ENCODE data around the gene CENPP. TPM values are rescaled to one million over a fixed set of nuclear protein-coding genes. Genes with fewer than 3 reads are reported as not detected.
"Not testable (repeated sequence)": the region's sequence is repeated elsewhere in the genome, so short reads cannot be mapped to it uniquely, and the experiment has no call there.

CENPP gene
- total RNA-seq, 1 donor from 2014 or later: 10.6 TPM

DNA sequence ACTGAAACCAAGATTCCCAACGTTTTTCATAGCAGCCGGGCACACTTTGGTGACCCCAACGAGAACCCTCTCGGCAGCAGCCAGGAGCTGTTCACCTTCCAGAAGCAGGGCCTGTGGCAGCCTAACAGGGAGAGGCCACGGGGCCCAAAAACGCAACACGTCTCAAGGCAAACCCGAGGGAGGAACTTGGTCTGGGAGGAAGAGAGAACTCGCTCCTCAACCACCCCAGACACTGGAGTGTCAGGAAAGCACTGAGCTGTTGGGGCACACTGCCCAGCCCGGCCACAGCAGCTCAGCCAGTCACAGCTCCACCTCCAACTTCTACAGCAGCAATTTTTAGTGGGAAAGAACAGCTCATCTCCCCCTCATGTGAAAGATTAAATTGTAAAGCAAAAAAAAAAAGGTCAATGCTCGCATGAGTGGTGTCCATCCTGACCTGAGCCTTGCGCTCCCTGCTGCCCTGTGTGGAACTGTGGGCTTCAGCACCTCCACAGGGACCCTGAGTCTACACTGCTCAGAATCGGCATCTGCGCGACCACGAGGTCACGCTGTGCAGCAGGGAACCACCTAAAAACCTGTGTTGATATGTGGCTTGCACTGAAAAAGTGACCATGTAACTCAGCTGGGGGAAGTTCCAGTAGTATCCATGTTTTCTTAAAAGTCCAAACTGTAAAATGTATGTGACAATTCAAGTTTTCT lies 289.2 kb downstream of the CENPP start:
- no peak for DNase-seq (ENCODE audit: low spot score)

- DNase-seq (ENCODE audit: low spot score): no peak
Measured at GRCh38 chr9:92615790-92616189, 290.0 kb downstream of the CENPP start.

DNA sequence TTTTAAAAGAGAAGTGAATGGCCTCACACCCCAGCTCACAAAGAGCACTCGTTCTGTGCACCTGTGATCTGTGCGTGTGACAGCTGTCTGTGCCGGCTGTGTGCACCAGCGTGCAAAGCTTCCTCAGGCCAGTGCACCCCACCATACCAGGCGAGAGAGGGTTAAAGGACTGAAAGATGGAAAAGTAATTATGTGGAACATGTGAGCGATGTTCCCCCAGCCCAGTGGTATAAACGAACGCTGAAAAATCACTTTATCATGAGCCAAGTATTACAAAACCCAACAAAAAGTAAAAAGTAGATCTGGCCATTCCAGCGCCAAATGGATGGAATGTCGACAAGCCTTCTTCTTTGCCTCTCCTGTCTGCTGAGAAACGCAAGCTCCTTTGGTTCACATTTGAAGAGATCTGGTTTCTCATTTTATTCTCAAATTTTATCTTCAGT lies 290.5 kb downstream of the CENPP start:
- no peak for DNase-seq (ENCODE audit: low spot score)

GRCh38 chr9:92616655-92617111 lies 290.9 kb downstream of the CENPP start:
- no peak for DNase-seq (ENCODE audit: low spot score)

DNA sequence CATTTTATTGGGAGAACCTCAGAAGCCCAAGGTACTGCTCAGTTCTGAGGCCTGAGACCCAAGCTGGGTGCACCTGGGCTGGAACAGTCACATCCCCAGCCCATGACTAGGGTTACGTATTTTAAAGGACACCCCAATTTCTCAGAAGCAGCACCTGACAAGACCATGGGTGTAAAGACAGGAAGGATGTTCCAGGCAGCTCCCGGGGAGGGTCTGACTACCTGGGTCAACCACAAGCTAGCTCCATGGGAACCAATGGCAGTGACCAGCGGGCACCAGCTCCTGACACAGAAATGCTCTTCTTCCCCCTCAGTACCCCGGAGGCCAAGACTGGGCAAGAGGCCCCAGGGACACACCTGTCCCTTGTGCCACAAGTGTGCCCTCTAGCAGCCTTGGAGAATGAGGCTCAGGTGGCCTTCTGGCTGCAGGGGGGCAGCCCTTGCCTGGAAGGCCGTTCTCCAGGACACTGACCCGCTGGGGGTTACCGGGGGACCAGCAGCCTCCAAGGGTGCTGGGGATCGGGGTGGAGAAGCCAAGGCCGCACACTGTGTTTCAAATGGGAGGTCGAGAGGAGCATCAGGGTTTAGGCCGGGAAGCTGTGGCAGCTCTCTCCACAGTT lies 291.6 kb downstream of the CENPP start:
- no peak for DNase-seq (ENCODE audit: low spot score)

DNA sequence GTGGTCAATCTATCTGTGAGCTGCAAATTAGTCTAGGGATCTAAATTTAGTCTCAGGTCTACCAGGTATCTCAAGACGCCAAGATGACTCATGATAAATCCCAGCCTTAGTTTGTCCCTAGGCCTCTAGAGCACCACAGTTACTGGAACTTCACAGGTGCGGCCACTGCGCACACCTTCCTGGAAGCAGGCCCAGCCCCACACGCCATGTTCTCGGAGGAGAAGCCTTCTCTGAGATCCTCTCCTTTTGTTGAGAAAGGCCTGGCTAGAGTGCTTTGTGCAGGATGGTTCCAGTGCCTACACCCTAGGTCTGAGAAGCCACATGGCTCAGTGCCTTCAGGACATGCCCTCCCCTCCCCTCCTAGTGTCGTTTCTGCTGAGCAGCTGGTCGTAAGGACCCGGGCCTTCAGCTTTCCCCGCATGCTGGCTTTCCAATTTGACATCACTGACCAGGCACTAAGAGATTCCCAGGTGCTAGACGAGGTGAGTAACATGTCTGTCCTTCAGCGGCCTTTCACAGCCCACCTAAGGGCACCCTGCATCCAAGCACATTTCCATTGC lies 292.3 kb downstream of the CENPP start:
- no peak for DNase-seq (ENCODE audit: low spot score)

- DNase-seq (ENCODE audit: low spot score): no peak
Measured at GRCh38 chr9:92618633-92619225, 293.0 kb downstream of the CENPP start.

DNA sequence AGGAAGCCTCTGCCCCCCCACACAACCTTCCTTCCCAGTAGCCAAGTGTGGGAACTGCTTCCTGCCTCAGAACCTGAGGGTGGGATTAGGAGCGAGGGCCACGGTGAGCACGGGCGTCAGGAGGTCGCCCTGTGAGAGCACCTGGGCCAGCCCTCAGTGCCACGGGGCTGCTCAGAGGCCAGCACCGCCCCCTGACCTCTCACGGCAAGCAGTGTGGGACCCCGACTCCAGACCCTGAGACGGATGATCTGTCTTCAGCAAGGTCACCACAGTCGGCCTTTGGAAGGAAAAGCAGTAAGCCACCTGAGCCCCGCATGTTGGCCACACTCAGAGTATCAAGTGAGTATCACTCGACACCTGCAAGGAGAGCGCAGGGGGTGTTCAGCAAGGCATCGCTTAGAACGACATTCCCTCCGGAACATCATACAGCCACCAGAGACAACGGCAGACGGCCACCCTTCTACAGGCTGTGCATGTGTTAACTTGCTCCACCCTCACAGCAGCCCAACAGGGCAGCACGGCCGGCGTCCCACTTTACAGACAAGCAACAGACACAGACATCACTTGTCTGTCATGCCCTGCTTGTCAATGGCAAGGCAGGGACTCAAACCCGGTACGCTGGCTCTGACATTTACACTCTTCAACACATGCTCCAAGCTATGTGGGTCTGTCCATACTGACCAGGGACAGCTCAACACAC lies 294.0 kb downstream of the CENPP start:
- DNase-seq (ENCODE audit: low spot score): no peak

- no peak for DNase-seq (ENCODE audit: low spot score)
Measured at GRCh38 chr9:92620845-92621244, 295.1 kb downstream of the CENPP start.

GRCh38 chr9:92623936-92624335 lies 298.2 kb downstream of the CENPP start:
- not testable (repeated sequence) for DNase-seq (ENCODE audit: low spot score)

GRCh38 chr9:92626484-92626883 lies 300.7 kb downstream of the CENPP start:
- DNase-seq (ENCODE audit: low spot score): no peak

GRCh38 chr9:92627651-92628050 lies 301.9 kb downstream of the CENPP start:
- no peak for DNase-seq (ENCODE audit: low spot score)

DNA sequence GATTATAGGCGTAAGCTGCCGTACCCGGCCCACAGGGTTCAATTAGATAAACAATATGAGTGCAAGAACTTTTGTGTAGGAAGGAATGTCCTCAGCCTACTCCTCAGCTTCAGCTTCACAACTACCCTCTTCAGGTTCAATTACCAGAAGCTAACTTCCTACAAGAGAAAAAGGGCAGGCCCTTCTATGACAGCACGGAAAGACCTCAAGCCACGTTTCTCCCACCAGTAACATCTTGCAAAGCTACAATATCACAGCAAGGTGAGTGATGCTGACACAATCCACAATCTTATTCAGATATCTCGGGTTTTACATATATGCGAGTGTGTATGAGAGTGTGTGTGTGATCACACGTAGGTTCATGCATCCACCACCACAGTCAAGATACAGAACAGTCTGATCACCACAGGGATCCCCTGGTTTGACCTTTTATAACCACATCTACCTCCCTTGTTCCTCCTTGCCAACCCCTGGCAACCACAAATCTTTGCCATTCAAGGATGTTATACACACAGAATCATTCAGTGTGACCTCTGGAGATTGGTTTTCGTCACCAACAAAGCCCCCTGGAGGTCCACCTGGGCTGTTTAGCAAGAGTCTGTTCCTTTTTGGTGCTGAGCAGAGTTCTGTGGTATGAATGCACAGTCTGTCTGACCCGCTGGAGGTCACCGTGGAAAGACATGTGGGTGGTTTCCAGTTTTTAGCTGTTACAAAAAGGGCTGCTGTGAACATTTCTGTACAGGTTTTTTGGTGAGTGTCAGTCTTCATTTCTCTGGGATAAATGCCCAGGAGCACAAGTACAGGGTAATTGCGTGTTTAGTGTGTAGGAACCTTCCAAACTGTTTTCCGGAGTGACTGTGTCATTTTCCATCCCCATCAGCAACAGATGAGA lies 305.9 kb downstream of the CENPP start:
- DNase-seq (ENCODE audit: low spot score): peak; percentile 27

DNA sequence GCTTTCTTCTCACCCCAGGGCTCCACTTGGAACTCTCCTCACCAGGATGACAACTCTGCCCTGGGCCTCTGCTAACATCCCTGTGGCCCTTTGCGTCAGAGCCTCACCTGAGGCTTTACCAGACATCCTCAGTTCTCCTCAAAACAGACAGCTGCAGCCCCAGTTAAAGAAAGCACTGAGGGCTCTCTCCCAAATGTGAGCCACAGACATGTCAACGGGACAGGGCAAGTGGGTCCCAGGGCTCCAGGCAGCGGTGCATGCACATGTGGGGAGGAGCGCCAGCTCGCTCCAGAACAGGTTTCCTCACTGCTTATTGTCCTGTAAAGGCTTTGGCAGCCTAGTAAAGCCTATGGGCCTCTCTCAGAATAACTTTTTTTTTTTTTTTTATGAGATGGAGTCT lies 306.9 kb downstream of the CENPP start:
- peak; percentile 29 for DNase-seq (ENCODE audit: low spot score)

DNA sequence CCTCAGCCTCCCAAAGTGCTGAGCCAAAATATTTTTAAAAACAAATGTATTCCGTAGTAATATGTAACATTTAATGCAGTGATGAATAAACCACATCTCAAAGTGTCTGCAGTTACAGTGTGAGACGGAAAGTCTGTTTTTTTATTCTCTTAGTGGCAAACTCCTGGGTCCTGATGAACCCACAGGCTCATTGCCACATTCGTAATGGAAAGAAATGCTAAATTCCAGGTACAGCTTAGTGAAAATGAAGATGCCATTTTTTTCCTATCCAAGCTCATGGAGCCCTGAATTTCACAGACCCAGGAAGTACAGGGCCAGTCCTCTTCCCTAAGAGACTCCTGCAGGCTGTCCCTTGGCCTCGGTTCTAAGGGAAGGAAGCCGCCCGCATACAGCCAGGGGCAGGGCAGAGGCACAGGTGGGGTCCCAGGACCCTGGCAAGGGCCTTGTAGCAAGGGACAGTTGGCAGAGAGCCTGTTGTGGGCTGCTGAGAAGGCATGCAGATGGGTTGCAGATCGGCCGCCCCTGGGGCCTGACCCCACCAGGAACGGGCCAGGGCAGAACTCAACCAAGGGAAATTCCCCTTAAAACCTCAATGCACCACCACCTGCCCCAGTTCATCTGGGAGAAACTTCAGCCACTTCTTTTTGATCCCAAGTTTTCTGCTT lies 308.0 kb downstream of the CENPP start:
- peak; percentile 35 for DNase-seq (ENCODE audit: low spot score)

- peak; percentile 83 for DNase-seq (ENCODE audit: low spot score)
Measured at GRCh38 chr9:92634712-92635605, 309.2 kb downstream of the CENPP start.

DNA sequence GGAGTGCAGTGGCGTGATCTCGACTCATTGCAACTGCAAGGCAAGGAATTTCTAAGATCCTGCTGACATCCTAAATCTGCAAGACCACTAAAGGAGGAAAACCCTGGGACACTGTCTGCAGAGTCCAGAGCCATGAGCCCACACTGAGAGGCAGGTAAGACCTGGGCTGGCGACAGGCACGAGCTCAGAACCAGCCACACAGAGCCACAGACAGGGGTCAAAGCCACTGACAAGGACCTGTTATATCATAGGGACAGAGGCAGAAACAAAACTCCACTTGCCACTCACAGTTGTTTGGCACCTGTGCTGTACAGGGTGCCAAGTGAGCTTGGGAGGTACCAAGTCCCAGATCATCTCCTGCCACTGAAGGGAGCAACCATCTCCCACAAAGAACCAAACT lies 310.0 kb downstream of the CENPP start:
- peak; percentile 12 for DNase-seq (ENCODE audit: low spot score)

GRCh38 chr9:92636627-92637026 lies 310.9 kb downstream of the CENPP start:
- peak; percentile 15 for DNase-seq (ENCODE audit: low spot score)

DNA sequence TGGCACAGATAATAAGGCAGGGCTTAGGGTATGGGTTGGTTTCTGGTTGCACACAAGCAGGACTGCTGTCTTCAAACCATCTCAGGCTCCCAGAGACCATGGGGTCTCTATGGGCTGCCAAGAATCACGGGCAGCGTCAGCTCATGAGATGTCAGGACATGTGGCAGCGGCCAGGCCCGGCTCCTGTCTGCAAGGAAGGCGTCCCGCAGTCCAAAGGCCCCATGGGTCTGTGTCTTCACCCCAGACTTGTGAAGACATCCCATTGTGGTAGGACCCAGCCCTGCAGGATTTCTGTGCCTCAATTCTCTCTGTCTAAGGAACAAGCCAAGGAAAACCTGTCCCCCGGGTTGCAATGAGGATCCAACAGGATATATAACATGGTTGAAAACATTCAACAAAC lies 311.6 kb downstream of the CENPP start:
- peak; percentile 12 for DNase-seq (ENCODE audit: low spot score)
